GM21367 (cell line): ENCODE measurements around the gene CELSR1.

Source experiments
- ATAC-seq: cut with Tn5 transposase; IDR thresholded peaks from one replicate; pipeline ENCODE4 v1.9.1; 2021; ENCODE audit not compliant: unreplicated experiment

The CELSR1 gene

GRCh38 chr22:46369716-46370583, 167.5 kb downstream of the CELSR1 start:
- ATAC-seq, result no peak

GRCh38 chr22:46368871-46369715, 168.3 kb downstream of the CELSR1 start:
- no peak for ATAC-seq

GRCh38 chr22:46368422-46368821, 169.0 kb downstream of the CELSR1 start:
- ATAC-seq, result no peak

GRCh38 chr22:46367707-46368191, 169.7 kb downstream of the CELSR1 start:
- no peak for ATAC-seq

GRCh38 chr22:46366801-46367706, 170.4 kb downstream of the CELSR1 start:
- no peak for ATAC-seq

GRCh38 chr22:46366327-46366731, 171.1 kb downstream of the CELSR1 start:
- no peak for ATAC-seq

GRCh38 chr22:46365166-46365624, 172.2 kb downstream of the CELSR1 start:
- ATAC-seq, result no peak

- ATAC-seq, result no peak
Observed at GRCh38 chr22:46364341-46365165, 172.9 kb downstream of the CELSR1 start.

GRCh38 chr22:46363611-46364321, 173.7 kb downstream of the CELSR1 start:
- ATAC-seq, result no peak

GRCh38 chr22:46362934-46363515, 174.4 kb downstream of the CELSR1 start:
- no peak for ATAC-seq

- ATAC-seq, result no peak
Observed at GRCh38 chr22:46362203-46362933, 175.1 kb downstream of the CELSR1 start.

GRCh38 chr22:46361826-46362202, 175.6 kb downstream of the CELSR1 start:
- no peak for ATAC-seq

GRCh38 chr22:46360891-46361290, 176.5 kb downstream of the CELSR1 start:
- no peak for ATAC-seq

- ATAC-seq, result no peak
Observed at GRCh38 chr22:46360097-46360496, 177.3 kb downstream of the CELSR1 start.

GRCh38 chr22:46359362-46359761, 178.1 kb downstream of the CELSR1 start:
- ATAC-seq, result no peak

GRCh38 chr22:46358766-46359165, 178.7 kb downstream of the CELSR1 start:
- no peak for ATAC-seq

GRCh38 chr22:46357711-46358520, 179.5 kb downstream of the CELSR1 start:
- ATAC-seq, result no peak
